ENCODE measurements around the gene PSMD2. TPM values are rescaled to one million over a fixed set of nuclear protein-coding genes. Genes with fewer than 3 reads are reported as not detected.

PSMD2 gene
- total RNA-seq, 1 experiment from 2014 or later: 344 TPM

GRCh38 chr3:184259396-184259877 is 39.6 kb upstream of the PSMD2 start:
- Mint-ChIP-seq H3K27ac (no peak overlapping the region), H3K36me3 (ENCODE audit: insufficient read depth in 1 of 3, low read depth in 3 of 3) (peaks cover 0 to 8% (median 2%) of the 10 kb centered on the region in 3 experiments; a peak in 3 of 7 replicates), H3K4me1 (peaks cover 19 to 21% of the 10 kb centered on the region in 2 experiments), H3K9me3 (no peaks in the 10 kb centered on the region), H3K27me3 (ENCODE audit: low read depth) (peaks cover 65% of the 10 kb centered on the region), H3K4me3 (peak overlapping the region; percentile 62 to 68)
- no peak overlapping the region for H3K27ac ChIP-seq (ENCODE audit: insufficient read length, low read depth, low read length)
- H4K91ac ChIP-seq (ENCODE audit: insufficient read length, low read depth, low read length): no peak overlapping the region
- H4K8ac ChIP-seq (replicated peaks; ENCODE audit: insufficient read length, low read depth, low read length): no peak overlapping the region
- H2AFZ ChIP-seq (ENCODE audit: low read length): no peak overlapping the region
- H2BK120ac ChIP-seq (ENCODE audit: low read depth, low read length, poor library complexity, severe bottlenecking): no peak overlapping the region
- no peak overlapping the region for H3K4ac ChIP-seq (ENCODE audit: low read depth, low read length)
- H3K4me2 ChIP-seq (ENCODE audit: insufficient read depth, insufficient read length, low read length): peak overlapping the region; percentile 21
- H3K56ac ChIP-seq (ENCODE audit: insufficient read length, low read depth, low read length): no peak overlapping the region
- no peaks in the 10 kb centered on the region for H3K9me3 ChIP-seq (ENCODE audit: control insufficient read depth, low read depth, low read length)
- no peaks in the 10 kb centered on the region for H3K79me1 ChIP-seq (ENCODE audit: insufficient read depth, low read depth, low read length, poor library complexity, severe bottlenecking)
- no peak overlapping the region for H3T11ph ChIP-seq (ENCODE audit: low read length)
- no peak overlapping the region for H2BK15ac ChIP-seq (ENCODE audit: low read depth, low read length)
- no peak overlapping the region for H3K23ac ChIP-seq (ENCODE audit: insufficient read length, low read depth, low read length)
- H2BK20ac ChIP-seq (ENCODE audit: low read depth, low read length, poor library complexity, severe bottlenecking): no peak overlapping the region
- no peak overlapping the region for H3K9ac ChIP-seq (ENCODE audit: extremely low read depth, insufficient read length, low read length)
- no peaks in the 10 kb centered on the region for H3K79me2 ChIP-seq (ENCODE audit: insufficient read depth, low read length)
- H2BK5ac ChIP-seq (ENCODE audit: insufficient read length, low read length): no peak overlapping the region
- no peak overlapping the region for H3K14ac ChIP-seq (ENCODE audit: insufficient read depth, low read length)
- no peaks in the 10 kb centered on the region for H4K20me1 ChIP-seq (ENCODE audit: control insufficient read depth, insufficient read depth, insufficient read length)
- peaks cover 21% of the 10 kb centered on the region for H3K23me2 ChIP-seq (ENCODE audit: insufficient read length, low read depth, low read length, poor library complexity, severe bottlenecking)
- DNase-seq: no peak
- no peaks in the 10 kb centered on the region for H3K4me1 ChIP-seq (ENCODE audit: insufficient read depth, low read length)
- no peak overlapping the region for H2BK12ac ChIP-seq (ENCODE audit: insufficient read length, low read depth, low read length)
- H3K27me3 ChIP-seq (ENCODE audit: insufficient read depth, low read length): peaks cover 14% of the 10 kb centered on the region; the same call in 1 of the 2 replicates
- H2AK5ac ChIP-seq (ENCODE audit: insufficient read length, low read length): no peak overlapping the region
- no CpG with 5 or more reads among the region's 28 CpGs for WGBS (ENCODE audit: extremely low coverage, insufficient read length, low lambda C conversion rate)
- TF ChIP-seq CTCF (conservative IDR thresholded peaks at IDR 0.05): no peak
- no peak overlapping the region for H4K5ac ChIP-seq (ENCODE audit: insufficient read length, low read depth, low read length)
- H3K18ac ChIP-seq (ENCODE audit: insufficient read length, low read depth, low read length): no peak overlapping the region
